Forelimb muscle (tissue), 1 donor: ENCODE results near the gene BMPR1A. TPM values are rescaled to one million over a fixed set of nuclear protein-coding genes. Genes with fewer than 3 reads are reported as not detected.
"Not testable (repeated sequence)": the region's sequence is repeated elsewhere in the genome, so short reads cannot be mapped to it uniquely, and the experiment has no call there.

Source experiments
- DNase-seq: peaks from one replicate; pipeline ENCODE4 v3.0.0-alpha.2; 2013; ENCODE audit warnings: low read depth
- polyA plus RNA-seq: library from polyadenylated mRNA; unstranded; fragments of 120-200 nt; gene quantifications from one replicate; pipeline ENCODE4 v1.2.1, GENCODE V29; 2013; ENCODE audit not compliant: insufficient read length

Gene BMPR1A
- polyA plus RNA-seq, 1 donor = 46.0 TPM

DNA sequence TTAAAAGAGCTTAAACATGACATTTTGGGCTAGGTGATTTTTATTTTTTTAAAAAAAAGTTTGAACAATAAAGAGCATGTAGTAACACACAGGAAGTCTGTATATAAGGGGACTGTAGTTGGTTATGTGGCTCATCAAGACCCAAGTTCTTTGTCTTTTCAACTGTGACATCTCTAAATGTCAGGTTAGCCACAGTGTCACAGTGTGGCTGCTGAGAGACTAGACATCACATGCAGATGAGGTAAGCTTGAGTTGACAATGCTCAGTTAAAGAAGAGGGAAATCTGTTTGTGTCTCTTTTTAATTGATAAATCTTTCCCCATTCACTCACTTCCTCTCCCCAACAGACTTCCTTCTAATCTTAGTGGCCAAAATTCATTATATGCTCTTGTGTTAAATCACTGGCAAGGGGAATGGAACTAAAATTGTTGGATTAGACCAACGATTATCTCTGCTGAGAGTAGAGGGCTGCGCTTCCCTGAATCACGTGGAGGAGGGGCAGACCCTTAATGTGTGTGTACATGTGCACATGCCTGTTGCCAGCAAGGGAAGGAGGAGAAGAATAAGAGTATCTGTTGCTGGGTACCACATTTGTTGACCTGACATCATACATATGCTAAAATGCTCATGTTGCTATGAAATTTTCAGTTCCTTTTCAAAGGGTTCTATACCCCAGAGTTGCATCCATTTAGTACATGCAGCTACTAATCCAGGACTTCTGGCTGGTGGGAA is 122.7 kb downstream of the BMPR1A start:
- no peak for DNase-seq

DNA sequence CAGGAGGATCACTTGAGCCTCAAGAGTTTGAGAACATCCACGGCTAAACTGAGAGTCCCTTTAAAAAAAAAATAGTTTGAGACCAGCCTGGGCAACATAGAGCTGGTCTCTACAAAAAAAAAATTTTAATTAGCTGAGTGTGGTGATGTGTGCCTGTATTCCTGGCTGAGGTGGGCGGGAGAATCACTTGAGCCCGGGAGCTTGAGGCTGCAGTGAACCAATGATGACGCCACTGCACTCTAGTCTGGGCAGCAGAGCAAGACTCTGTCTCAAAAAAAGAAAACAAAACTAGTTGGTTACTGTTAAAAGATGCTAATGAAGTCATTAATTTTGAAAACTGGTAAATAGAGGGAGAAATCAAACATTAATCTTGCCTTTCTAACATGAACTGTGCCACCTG is 124.6 kb downstream of the BMPR1A start:
- no peak for DNase-seq

DNA sequence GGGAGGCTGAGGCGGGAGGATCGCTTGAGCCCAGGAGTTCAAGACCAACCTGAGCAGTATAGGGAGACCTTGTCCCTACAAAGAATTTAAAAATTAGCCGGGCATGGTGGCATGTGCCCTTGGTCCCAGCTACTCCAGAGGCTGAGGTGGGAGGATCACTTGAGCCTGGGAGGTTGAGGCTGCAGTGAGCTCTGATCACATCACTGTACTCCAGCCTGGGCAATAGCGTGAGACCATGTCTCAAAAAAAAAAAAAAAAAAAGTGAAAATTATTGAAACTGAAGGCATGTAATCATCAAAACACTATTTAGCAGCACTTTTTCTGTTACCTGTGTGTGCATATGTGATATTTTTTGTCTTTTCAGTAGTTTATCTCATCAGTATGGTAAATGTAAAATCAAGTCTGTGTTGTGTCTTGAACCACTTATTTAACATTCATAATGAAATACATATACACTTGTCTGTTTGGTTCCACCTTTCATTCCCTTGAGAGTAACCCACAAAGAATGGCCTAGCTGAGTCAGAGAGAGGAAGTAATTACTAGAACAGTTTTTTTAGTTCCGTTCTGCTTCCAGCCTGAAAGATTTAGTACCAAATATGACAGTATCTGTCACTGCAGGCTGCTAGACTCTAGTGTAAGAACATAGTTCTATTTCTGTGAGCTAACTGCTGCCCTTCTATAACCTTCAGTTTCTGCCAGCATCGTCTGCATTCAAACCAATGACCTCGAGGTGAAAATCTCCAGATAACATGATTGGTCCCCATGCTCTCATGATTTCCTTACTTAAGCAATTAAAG is 132.4 kb downstream of the BMPR1A start:
- DNase-seq = no peak

DNA sequence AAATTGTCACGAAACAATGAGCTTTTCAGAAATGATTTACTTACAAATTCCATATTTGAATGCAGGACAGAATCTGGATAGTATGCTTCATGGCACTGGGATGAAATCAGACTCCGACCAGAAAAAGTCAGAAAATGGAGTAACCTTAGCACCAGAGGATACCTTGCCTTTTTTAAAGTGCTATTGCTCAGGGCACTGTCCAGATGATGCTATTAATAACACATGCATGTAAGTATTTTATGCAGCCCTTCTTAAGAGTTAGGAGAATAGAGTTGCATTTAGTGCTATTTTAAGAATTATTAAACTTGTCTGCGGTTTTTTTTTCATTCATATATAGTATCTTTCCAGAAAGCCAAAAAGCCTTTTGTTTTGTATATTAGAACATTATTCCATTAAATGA is 133.6 kb downstream of the BMPR1A start:
- DNase-seq = no peak

DNA sequence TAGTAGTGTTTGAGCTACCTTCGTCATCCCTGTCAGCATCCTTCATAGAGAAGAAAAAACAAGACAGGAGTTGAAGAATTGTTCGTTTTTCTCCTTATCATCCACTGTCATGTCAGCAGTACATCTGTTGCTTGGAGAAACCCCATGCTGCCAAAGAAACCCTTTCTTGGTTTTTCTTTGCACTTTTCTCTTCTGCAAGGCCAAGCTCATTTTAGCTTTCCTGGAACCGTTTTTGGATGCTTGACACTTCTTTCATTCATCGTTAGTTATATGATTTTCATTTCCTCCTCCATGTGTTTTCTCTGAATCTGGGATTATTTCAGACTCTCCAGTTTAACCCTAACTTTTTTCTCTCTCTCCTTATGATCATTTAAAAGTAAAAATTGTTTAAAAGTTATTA is 142.1 kb downstream of the BMPR1A start:
- DNase-seq = no peak

DNA sequence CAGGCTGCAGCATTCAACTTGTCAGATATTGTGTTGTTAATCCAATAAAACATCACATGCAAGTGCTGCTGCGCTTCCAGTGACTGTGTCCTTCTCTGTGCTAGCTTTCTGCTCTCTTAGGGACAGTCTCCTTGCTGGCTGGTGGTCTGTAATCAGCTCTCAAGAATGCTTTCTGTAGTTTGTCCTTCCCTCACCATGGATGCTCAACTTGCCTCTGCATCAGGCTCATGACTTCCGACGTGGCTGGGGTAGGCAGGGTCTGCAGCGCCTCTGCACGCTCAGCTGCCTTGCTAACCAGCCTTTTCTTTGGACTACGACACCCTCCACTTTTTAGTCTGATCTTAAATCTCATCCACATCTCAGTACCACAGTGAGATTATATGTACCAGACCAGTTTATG is 142.7 kb downstream of the BMPR1A start:
- DNase-seq = no peak

DNA sequence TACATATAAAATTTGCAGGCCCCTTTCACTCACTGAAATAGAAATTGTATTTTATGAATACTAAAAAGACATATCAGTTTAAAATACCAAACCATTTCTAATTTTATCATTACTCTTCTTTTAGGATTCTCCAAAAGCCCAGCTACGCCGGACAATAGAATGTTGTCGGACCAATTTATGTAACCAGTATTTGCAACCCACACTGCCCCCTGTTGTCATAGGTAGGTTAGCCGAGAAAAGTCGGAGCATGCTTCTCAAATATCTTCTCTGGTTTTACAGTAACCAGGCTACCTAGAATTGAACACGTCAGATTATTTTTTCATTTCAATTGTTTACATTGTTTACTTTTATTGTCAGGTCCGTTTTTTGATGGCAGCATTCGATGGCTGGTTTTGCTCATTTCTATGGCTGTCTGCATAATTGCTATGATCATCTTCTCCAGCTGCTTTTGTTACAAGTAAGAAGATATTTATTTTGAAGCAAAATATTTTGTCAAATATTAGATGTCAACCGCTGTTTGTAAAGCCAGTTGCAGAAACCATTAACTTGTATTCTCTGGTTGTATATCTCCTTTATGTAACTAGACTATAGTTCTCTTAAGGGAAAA is 143.4 kb downstream of the BMPR1A start:
- peak; percentile 53 for DNase-seq

DNA sequence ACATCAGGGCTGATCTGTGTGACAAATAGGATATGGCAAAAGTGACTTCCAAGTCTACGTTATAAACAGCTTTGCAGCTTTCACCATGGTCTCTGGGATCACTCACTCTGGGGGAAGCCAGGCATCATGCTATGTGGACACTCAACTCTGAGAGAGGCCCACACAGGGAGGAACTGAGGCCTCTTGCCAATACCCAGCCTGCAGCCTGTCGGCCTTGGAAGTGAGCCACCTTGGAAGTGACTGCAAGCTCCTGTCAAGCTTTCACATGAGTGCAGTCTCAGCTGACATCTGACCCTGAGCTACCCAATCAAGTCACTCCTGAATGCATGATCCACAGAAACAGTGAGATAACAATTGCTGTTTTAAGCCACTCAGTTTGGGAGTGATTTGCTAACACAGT is 144.5 kb downstream of the BMPR1A start:
- no peak for DNase-seq

DNA sequence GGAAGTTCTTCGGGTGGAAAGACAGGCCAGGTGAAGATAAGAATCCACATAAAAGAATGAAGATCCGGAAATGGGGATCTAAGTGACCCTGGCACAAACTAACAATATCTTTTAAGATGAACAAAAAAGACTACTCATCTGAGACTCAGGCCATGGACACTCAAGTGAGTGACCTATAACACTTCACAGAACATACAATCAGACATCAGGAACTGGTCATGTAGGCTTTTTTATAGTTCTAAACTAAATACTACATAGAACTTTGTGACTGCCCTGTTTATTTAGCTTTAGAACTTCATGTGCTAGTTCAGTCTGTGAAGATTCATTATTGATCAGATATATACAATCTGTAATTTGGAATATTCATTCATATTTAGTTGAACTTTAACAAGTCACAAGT is 148.2 kb downstream of the BMPR1A start:
- no peak for DNase-seq

DNA sequence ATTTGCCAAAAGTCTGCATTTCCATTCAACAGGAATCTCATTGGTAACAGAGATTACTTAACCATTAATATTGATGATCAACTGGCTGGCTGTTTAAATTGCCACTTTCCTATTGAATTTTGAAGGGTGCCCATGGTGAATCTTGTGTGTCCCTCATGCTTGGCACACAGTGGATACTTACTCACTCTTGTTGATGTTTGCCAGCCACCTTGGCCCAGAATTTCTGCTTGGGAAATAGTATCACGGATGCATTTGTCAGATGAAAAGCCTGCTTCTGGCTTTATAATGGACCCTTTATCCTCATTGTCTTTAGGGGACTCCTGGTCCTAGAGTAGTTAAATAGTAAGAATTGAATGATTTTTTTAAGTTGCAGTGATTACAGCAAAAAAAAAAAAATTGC is 149.0 kb downstream of the BMPR1A start:
- no peak for DNase-seq

DNA sequence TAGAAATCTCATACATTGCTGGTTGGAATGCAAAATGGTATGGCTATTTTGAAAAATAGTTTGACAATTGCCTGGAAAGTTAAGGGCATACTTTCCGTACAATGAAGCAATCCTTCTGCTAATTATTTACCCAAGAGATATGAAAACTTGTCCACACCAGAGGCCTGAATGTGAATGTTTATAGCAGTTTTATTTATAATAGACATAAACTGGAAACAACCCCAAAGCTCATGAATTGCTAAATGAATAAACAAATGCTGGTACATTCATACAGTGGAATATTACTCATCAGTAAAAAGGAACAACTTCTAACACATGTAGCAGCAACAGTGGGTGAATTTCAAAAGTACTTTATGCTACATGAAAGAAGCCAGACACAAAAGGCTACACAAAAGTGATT is 158.3 kb downstream of the BMPR1A start:
- DNase-seq = no peak

DNA sequence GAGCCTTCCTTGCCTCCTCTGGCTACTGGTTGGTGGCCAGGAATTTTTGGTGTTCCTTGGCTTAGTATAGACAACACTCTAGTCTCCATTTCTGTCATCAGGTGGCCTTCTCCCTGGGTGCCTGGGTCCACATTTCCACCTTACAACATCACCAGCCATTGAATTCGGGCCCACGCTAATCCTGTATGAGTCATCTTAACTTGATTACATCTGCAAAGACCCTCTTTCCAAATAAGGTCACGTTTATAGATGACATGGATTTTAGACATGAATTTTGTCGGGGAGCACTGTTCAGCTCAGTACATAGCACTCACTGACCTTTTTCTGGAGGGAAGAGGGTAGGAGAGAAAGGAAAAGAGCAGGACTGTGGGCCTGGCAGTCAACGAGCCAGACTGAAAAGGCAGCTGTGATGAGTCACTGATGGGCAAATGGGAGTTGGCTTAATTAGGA is 161.6 kb downstream of the BMPR1A start:
- DNase-seq = no peak

DNA sequence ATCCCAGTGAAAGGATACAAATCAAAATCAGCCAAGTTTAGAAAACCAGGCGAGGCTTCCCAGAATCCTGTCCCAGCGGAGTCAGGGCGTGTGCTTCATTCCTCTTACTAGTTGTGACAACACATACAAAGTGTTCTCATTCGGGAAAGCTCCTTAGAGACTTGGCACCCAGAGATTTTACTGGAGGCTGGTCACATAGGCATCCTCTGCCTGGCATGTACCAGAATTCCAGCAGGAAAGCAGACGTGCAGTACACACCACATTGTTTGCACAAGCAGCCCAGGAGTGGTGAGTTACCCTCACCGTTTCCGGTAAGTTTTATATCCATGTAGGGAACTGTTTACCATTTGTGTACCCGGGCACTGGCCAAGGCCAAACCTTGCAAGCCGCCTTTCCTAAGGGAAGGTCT is 166.1 kb downstream of the BMPR1A start:
- DNase-seq = no peak

DNA sequence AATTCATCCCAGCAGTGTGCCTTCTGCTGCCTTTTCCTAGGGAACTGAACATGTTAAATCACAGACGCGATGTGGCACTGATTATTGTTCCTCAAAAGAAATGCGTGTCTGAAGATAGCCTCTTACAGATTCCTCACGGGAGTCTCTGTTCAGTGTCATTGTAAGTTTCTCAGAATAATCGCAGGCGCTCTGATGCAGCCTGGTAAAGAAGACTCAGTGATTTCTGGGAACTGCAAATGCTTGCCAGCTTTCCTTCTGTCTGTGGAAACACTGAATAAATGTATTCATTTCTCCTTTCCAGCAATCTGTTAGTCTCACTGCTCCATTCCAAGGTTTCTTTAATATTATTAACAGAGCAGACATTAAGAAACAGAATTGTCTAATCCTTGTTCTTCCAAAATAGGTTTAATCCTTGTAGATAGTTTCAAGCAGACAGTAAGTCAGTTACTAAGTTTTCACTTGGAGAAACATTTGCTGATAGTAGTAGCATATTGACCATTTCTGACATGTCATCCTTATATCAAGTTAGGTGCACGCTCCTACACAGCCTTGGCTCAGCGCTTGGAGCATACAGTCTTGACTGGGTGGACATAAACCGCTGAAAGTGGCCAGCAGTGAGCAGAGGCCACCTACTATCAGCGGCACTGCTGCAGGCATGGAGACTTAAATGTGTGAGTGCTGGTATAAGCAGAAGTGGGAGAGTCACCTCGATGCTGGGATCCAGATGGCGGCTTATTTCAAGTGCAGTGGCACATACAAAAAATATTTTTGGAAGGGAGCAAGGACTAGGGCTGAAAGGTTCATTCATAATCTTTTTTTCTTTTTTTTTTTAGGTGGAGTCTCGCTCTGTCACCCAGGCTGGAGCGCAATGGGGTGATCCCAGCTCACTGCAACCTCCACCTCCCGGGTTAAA is 173.3 kb downstream of the BMPR1A start:
- no peak for DNase-seq

DNA sequence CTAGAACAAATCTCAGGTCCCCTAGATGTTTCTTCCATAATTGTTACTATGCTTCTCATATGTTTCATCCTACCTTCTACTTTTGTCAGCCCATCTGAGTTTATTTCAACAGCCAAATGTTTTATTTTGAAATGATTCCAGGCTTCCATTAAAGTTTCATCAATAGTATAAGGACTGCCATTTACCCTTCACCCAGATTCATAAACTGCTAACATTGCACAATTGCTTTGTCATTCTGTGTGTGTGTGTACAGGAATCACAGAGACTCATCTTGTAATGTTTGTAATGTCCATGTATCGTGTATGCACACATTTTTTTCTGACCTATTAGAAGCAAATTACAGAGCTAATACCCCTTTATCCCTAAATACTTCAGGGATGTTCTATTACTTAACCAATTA is 175.5 kb downstream of the BMPR1A start:
- no peak for DNase-seq

DNA sequence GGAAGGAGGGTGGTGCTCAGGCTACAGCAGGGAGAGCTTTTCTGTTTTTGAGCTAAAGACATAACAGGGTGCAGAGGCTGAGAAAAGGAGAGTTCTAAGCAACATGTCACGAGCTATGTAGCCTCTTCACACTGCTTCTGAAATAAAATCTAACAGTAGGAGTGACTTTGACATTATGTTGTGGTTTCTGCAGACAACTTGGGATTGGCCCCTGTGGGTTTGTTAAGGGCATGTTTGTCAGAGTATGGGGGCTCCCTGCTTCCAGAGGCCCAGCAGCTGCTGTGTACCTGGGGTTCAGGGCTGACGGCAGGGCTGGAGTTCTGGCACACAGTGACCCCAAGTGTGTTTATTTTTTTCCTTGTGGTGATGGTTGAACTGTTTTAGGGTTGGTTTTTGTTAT is 176.3 kb downstream of the BMPR1A start:
- no peak for DNase-seq

DNA sequence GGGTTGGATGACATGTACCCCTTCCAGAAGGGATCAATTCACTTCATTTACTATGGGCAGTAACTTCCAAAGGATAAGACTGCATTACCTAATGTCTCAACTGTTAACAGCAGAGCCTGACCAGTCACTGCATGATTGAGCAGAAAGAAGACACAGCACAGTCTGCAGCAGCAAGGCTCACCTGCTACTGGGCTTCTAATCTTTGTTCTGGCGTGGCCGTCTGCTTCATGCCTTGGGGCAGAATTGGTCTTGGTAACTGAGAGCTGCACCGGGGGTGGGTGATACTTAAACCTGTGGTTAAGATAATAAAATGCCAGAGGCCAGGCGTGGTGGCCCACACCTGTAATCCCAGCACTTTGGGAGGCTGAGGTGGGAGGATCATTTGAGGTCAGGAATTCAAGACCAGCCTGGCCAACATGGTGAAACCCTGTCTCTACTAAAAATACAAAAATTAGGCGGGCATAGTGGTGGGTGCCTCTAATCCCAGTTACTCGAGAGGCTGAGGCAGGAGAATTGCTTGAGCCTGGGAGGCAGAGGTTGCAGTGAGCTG is 177.8 kb downstream of the BMPR1A start:
- not testable (repeated sequence) for DNase-seq

DNA sequence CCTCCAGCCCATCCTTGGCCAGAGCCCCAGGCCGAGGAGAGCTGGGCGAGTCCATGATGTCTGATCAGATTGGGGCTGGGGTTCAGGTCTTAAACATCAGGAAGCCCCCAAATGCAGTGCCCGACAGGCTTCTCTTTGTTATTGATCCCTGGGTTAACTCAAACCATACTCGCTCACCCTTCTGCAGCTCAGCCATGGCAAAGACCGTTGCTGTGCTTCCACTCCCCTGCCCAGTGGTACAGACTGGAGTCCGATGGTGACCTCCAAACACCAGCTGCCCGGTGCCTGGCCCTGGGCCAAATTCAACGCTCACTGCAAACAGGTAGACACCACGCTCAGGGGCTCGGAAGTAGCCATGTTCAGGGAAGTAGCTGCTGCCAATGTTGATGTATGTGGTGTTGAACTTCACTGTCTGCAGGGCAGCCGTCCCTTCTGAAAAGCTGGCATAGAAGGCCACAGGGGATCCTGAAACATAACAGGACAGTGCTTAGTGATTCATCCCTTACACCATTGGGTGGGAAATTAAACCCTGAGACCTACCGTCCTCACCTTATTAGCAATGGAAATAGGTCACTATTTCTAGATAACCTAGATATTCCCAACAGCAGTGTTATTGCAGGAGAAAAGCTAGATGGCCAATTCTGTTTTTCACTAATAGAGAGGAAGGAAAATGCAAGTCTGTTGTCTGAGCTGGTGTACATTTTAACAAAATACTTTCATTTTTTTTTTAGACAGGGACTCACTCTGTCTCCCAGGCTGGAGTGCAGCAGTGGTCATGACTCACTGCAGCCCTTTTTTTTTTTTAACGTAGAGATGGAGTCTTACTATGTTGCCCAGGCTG is 180.5 kb downstream of the BMPR1A start:
- no peak for DNase-seq

DNA sequence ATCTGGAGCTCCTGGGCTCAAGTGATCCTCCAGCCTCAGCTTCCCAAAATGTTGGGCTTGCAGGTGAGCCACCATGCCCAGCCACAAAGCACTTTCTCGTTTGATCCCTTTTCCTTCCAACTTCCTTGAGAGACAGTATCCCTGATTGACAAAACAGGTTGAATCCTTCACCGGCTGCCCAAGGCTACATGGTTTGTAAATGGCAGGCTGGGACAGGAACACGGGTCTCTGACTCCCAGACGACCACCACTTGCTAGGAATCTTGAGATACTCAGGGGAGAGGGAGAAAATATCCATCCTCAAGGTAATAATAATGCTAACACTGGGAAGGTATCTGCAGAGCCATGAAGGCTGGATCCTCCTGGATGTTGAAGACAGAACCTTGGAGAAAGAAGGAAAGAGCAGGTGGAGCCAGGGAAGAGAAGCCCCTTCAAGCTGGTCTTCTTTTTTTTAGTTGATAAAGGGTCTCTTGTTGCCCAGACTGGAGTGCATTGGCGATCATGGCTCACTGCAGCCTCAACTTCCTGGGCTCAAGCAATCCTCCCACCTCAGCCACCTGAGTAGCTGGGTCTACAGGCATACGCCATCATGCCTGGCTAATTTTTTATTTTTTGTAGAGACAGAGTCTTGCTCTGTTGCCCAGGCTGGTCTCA is 181.2 kb downstream of the BMPR1A start:
- DNase-seq = no peak

DNA sequence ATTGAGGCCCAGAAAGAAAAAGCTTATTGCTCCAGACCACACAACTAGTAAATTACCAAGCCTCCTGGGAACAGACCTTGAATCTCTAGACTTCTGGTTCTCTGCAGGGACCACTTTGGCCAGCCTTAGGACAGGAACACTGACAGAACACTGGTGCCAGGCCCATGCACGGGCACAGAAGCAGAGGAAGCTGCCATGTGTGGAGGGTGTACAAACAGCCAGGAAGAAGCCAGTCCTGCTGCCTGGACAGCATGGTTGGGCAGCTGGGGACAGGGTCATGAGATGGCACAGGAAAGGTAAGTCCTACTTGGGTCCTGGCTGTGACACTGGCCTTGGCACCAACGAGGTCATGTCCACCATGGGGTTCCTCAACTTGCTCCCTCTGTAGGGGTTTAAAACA is 181.8 kb downstream of the BMPR1A start:
- DNase-seq = no peak
